ENCODE measurements around the gene KIAA1586.

- TF ChIP-seq CTCF (IDR thresholded peaks at IDR 0.05) (no peak), POLR2A (IDR thresholded peaks at IDR 0.05) (no peak)
These were observed 2.1 kb downstream of the KIAA1586 start for GRCh38 chr6:57048577-57048976.

All from vagina (tissue), 2 donors.